HEK293T (cell line): ENCODE data around the gene ARID1B.

Experiments
- CTCF ChIA-PET: fragments of 350-600 bp; formaldehyde crosslinking; extraction: SDS; loops from one replicate; lab custom pipeline; 2021; ENCODE audit warnings: antibody characterized with exemption, inconsistent platforms; lab: Yijun Ruan, JAX
- POLR2A ChIA-PET: fragments of 350-600 bp; formaldehyde crosslinking; extraction: SDS; loops from one replicate; lab custom pipeline; 2020; ENCODE audit warnings: antibody characterized with exemption, inconsistent platforms; lab: Yijun Ruan, JAX
- DNase-seq: peaks from one replicate; pipeline ENCODE4 v3.0.0; 2012; ENCODE audit warnings: mixed read lengths; ENCODE audit errors: extremely low spot score
- ARNT ChIP-seq: fragments of 450-650 bp; IDR thresholded peaks from 2 replicates; pipeline ENCODE4 v1.6.1; 2017; ENCODE audit warnings: mild to moderate bottlenecking
- BHLHE40 ChIP-seq: fragments of 450-650 bp; IDR thresholded peaks from 2 replicates; pipeline ENCODE4 v1.6.1; 2016; ENCODE audit warnings: mild to moderate bottlenecking, moderate library complexity, borderline replicate concordance
- CTBP1 ChIP-seq: fragments of 450-650 bp; IDR thresholded peaks from 2 replicates; pipeline ENCODE4 v1.6.1; 2016; ENCODE audit warnings: borderline replicate concordance
- ELF4 ChIP-seq: fragments of 450-650 bp; IDR thresholded peaks from 2 replicates; pipeline ENCODE4 v1.6.1; 2017; ENCODE audit warnings: antibody characterized with exemption
- FOXA1 ChIP-seq: fragments of 450-650 bp; IDR thresholded peaks from 2 replicates; pipeline ENCODE4 v1.6.1; 2016; ENCODE audit warnings: mild to moderate bottlenecking
- FOXK2 ChIP-seq: fragments of 450-650 bp; IDR thresholded peaks from 2 replicates; pipeline ENCODE4 v1.6.1; 2016; ENCODE audit warnings: mild to moderate bottlenecking
- FOXM1 ChIP-seq: fragments of 450-650 bp; IDR thresholded peaks from 2 replicates; pipeline ENCODE4 v1.6.1; 2017; ENCODE audit warnings: mild to moderate bottlenecking, borderline replicate concordance
- HDGF ChIP-seq: fragments of 450-650 bp; IDR thresholded peaks from 2 replicates; pipeline ENCODE4 v1.6.1; 2017; ENCODE audit warnings: antibody characterized with exemption, borderline replicate concordance
- L3MBTL2 ChIP-seq: fragments of 450-650 bp; conservative IDR thresholded peaks from 2 replicates; pipeline ENCODE4 v1.6.1; 2016; ENCODE audit warnings: mild to moderate bottlenecking
- LEF1 ChIP-seq: fragments of 450-650 bp; IDR thresholded peaks from 2 replicates; pipeline ENCODE4 v1.6.1; 2017; ENCODE audit warnings: mild to moderate bottlenecking, borderline replicate concordance
- NFRKB ChIP-seq: fragments of 450-650 bp; IDR thresholded peaks from 2 replicates; pipeline ENCODE4 v1.6.1; 2016; ENCODE audit warnings: mild to moderate bottlenecking, moderate library complexity
- SP1 ChIP-seq: fragments of 450-650 bp; IDR thresholded peaks from 2 replicates; pipeline ENCODE4 v1.6.1; 2017
- SUZ12 ChIP-seq: fragments of 450-650 bp; IDR thresholded peaks from 2 replicates; pipeline ENCODE4 v1.6.1; 2016; ENCODE audit warnings: mild to moderate bottlenecking
- TARDBP ChIP-seq: fragments of 450-650 bp; IDR thresholded peaks from 2 replicates; pipeline ENCODE4 v1.6.1; 2016
- ZNF384 ChIP-seq: fragments of 450-650 bp; IDR thresholded peaks from 2 replicates; pipeline ENCODE4 v1.6.1; 2016
- TF ChIP-seq, protein P1 (sequence below): fragments of 450-650 bp; IDR thresholded peaks from 2 replicates; pipeline ENCODE4 v1.6.1; 2016

Gene ARID1B

DNA sequence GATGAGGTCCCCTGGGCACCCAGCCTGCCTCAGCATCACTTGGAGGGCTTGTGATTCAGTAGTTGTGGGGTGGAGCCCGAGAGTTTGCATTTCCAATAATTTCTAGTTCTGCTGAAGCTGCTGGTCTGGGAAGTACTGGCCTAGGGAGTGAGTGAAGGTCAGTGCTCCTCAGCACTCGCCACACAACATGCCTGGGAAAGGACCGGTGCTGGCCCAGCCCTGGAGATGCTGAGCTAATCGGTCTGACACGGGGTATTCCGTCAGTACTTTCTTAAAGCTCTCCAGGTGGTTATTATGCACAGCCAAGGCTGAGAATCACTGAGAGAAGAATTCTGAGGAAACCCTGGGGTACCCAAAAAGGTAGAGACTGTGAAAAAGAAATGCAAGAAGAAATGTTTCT lies 317.9 kb downstream of the ARID1B start:
- TF ChIP-seq BHLHE40, result no peak
- TF ChIP-seq SUZ12, result no peak
- TF ChIP-seq, protein P1, sequence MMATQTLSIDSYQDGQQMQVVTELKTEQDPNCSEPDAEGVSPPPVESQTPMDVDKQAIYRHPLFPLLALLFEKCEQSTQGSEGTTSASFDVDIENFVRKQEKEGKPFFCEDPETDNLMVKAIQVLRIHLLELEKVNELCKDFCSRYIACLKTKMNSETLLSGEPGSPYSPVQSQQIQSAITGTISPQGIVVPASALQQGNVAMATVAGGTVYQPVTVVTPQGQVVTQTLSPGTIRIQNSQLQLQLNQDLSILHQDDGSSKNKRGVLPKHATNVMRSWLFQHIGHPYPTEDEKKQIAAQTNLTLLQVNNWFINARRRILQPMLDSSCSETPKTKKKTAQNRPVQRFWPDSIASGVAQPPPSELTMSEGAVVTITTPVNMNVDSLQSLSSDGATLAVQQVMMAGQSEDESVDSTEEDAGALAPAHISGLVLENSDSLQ, result no peak
- TF ChIP-seq ARNT, result no peak
- TF ChIP-seq ELF4, result no peak
- TF ChIP-seq L3MBTL2, result no peak
- TF ChIP-seq FOXA1, result no peak
- TF ChIP-seq TARDBP, result no peak
- TF ChIP-seq LEF1, result no peak
- no peak for TF ChIP-seq SP1
- TF ChIP-seq NFRKB, result no peak
- no peak for TF ChIP-seq HDGF
- no peak for TF ChIP-seq FOXM1
- TF ChIP-seq FOXK2, result no peak
- TF ChIP-seq CTBP1, result no peak
- TF ChIP-seq ZNF384, result no peak
- ChIA-PET CTCF (interaction anchor here (1.1 kb wide), 1 partner anchor 15 kb away, joined by 5 read pairs; no protein-coding TSS in a partner anchor), POLR2A (no interaction called here)
- no peak for DNase-seq

DNA sequence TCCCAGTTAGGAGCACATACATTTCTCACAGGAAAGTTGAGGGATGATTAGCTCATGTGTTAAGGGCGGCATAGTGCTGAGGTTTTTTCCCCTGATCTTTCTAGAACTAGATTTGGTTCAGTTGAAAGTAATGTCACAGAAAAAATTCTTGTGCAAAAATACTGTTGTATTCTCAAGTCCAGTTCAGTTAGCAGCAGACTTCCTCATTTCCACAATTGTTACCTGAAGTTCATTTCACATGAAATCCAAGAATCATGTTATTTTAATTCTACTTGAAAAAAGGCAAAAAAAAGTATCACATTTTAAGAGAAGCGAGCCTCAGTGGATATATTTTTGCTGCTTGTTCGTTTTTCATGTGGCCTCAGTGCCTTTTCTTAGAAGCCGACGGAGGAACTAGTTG lies 318.4 kb downstream of the ARID1B start:
- no peak for TF ChIP-seq NFRKB
- TF ChIP-seq L3MBTL2, result no peak
- TF ChIP-seq FOXA1, result no peak
- no peak for TF ChIP-seq HDGF
- TF ChIP-seq SP1, result no peak
- TF ChIP-seq, protein P1, result no peak
- TF ChIP-seq TARDBP, result no peak
- no peak for TF ChIP-seq ELF4
- no peak for TF ChIP-seq ZNF384
- no peak for TF ChIP-seq FOXK2
- no peak for TF ChIP-seq ARNT
- no peak for TF ChIP-seq BHLHE40
- no peak for TF ChIP-seq LEF1
- TF ChIP-seq CTBP1, result no peak
- TF ChIP-seq SUZ12, result no peak
- no peak for TF ChIP-seq FOXM1
- POLR2A ChIA-PET, result no interaction called here
- DNase-seq, result no peak
- CTCF ChIA-PET, result interaction anchor here (1.1 kb wide), 1 partner anchor 14 kb away, joined by 5 read pairs; no protein-coding TSS in a partner anchor

DNA sequence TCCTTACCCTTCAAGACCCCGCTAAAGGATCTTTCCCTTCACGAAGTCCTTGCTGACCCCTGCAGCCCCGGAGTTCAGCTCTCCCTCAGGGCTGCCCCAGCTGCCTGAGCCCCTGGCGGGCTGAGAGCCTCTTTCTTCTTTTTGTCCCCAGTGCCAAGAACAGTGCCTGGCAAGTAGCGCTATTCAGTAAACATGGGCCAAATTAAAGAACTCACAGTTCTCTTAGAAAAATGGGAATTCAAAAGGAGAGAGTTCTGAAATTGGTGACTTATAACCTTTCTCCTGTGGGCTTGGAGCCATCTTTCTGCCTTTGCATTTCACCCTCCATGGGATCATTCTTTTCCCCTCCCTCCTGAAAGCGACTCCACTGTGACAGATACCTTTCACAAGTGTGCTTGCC lies 318.9 kb downstream of the ARID1B start:
- TF ChIP-seq SUZ12, result no peak
- TF ChIP-seq FOXM1, result no peak
- no peak for TF ChIP-seq L3MBTL2
- CTCF ChIA-PET, result interaction anchor here (1.1 kb wide), 1 partner anchor 14 kb away, joined by 5 read pairs; no protein-coding TSS in a partner anchor
- POLR2A ChIA-PET, result no interaction called here
- no peak for DNase-seq

DNA sequence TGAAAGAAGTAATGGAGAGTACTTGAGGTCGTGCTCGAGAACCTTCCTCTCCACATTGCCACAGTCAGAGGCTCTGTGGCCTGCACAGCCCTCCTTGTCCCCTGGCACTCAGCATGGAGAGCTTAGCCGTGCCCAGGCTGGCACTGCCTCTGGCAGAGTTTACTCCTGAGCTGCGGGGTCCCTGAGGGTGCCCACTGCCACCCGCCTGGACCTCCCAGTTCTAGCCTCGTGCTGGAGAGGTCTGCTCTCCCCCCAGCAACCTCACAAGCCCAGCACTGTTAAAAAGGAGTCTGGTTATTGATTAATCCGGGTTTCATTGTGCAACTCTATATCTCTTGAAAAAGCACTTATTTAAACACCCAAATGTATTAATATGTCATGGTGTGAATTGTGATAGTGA lies 319.3 kb downstream of the ARID1B start:
- TF ChIP-seq SUZ12 (no peak), FOXM1 (no peak), SP1 (no peak), ARNT (no peak), NFRKB (no peak), LEF1 (no peak), ZNF384 (no peak), ELF4 (no peak), FOXK2 (no peak), HDGF (no peak), BHLHE40 (no peak), CTBP1 (no peak), L3MBTL2 (no peak), FOXA1 (no peak), TARDBP (no peak)
- TF ChIP-seq, protein P1, result no peak
- DNase-seq, result no peak
- ChIA-PET CTCF (no interaction called here), POLR2A (no interaction called here)

GRCh38 chr6:157097255-157097955 lies 320.2 kb downstream of the ARID1B start:
- DNase-seq, result no peak
- TF ChIP-seq ARNT, result no peak
- no peak for TF ChIP-seq CTBP1
- TF ChIP-seq BHLHE40, result no peak
- TF ChIP-seq FOXA1, result no peak
- no peak for TF ChIP-seq LEF1
- no peak for TF ChIP-seq L3MBTL2
- TF ChIP-seq SUZ12, result no peak
- TF ChIP-seq ZNF384, result no peak
- no peak for TF ChIP-seq HDGF
- TF ChIP-seq, protein P1, result no peak
- no peak for TF ChIP-seq SP1
- TF ChIP-seq ELF4, result no peak
- TF ChIP-seq FOXM1, result no peak
- TF ChIP-seq FOXK2, result no peak
- POLR2A ChIA-PET, result no interaction called here
- CTCF ChIA-PET, result interaction anchor here (0.6 kb wide), 1 partner anchor 777 kb away, joined by 3 read pairs; no protein-coding TSS in a partner anchor

GRCh38 chr6:157098999-157099398 lies 321.8 kb downstream of the ARID1B start:
- ChIA-PET CTCF (interaction anchor here (0.7 to 1.0 kb wide), 2 partner anchors 10 to 126 kb away, joined by 3 read pairs; no protein-coding TSS in a partner anchor), POLR2A (no interaction called here)
- TF ChIP-seq CTBP1 (no peak), ARNT (no peak), ZNF384 (no peak), NFRKB (no peak), ELF4 (no peak), LEF1 (no peak), BHLHE40 (no peak), L3MBTL2 (no peak), HDGF (no peak), FOXK2 (no peak), FOXA1 (no peak), SP1 (no peak), FOXM1 (no peak), SUZ12 (no peak), TARDBP (no peak)
- TF ChIP-seq, protein P1, result no peak
- no peak for DNase-seq
